ENCODE measurements around the gene TFDP2.

TFDP2 gene

GRCh38 chr3:142124243-142124642 lies 25.1 kb downstream of the TFDP2 start:
- Histone ChIP-seq H3K4me3 (ENCODE audit: low read depth, low read length) (no peak overlapping the region), H3K9me3 (ENCODE audit: control insufficient read depth, insufficient read depth, low read depth, low read length) (no peaks in the 10 kb centered on the region), H3K9ac (ENCODE audit: low read length) (no peak overlapping the region), H3K27me3 (ENCODE audit: control insufficient read depth, insufficient read depth, low read length) (no peaks in the 10 kb centered on the region), H3K4me1 (ENCODE audit: control insufficient read depth, insufficient read depth, low read length) (peaks cover 5% of the 10 kb centered on the region; the same call in 1 of the 2 replicates), H3K36me3 (ENCODE audit: control insufficient read depth, insufficient read depth, low read length) (no peaks in the 10 kb centered on the region), H3K27ac (ENCODE audit: low read depth, low read length) (no peak overlapping the region)

- Histone ChIP-seq H3K4me3 (ENCODE audit: low read depth, low read length) (no peak overlapping the region), H3K9me3 (ENCODE audit: control insufficient read depth, insufficient read depth, low read depth, low read length) (no peaks in the 10 kb centered on the region), H3K9ac (ENCODE audit: low read length) (no peak overlapping the region), H3K36me3 (ENCODE audit: control insufficient read depth, insufficient read depth, low read length) (no peaks in the 10 kb centered on the region), H3K27me3 (ENCODE audit: control insufficient read depth, insufficient read depth, low read length) (no peaks in the 10 kb centered on the region), H3K4me1 (ENCODE audit: control insufficient read depth, insufficient read depth, low read length) (no peaks in the 10 kb centered on the region; the same call in 1 of the 2 replicates), H3K27ac (ENCODE audit: low read depth, low read length) (no peak overlapping the region)
Observed at GRCh38 chr3:142120707-142121106, 28.6 kb downstream of the TFDP2 start.

- Histone ChIP-seq H3K9me3 (ENCODE audit: control insufficient read depth, insufficient read depth, low read depth, low read length) (no peaks in the 10 kb centered on the region), H3K36me3 (ENCODE audit: control insufficient read depth, insufficient read depth, low read length) (no peaks in the 10 kb centered on the region), H3K27me3 (ENCODE audit: control insufficient read depth, insufficient read depth, low read length) (no peaks in the 10 kb centered on the region), H3K4me1 (ENCODE audit: control insufficient read depth, insufficient read depth, low read length) (no peaks in the 10 kb centered on the region; the same call in 1 of the 2 replicates), H3K27ac (ENCODE audit: low read depth, low read length) (no peak overlapping the region), H3K9ac (ENCODE audit: low read length) (no peak overlapping the region), H3K4me3 (ENCODE audit: low read depth, low read length) (no peak overlapping the region)
Observed at GRCh38 chr3:142118911-142119310, 30.4 kb downstream of the TFDP2 start.

GRCh38 chr3:142117056-142117851 lies 32.1 kb downstream of the TFDP2 start:
- Histone ChIP-seq H3K4me1 (ENCODE audit: control insufficient read depth, insufficient read depth, low read length) (no peaks in the 10 kb centered on the region; the same call in 1 of the 2 replicates), H3K4me3 (ENCODE audit: low read depth, low read length) (no peak overlapping the region), H3K9ac (ENCODE audit: low read length) (no peak overlapping the region), H3K36me3 (ENCODE audit: control insufficient read depth, insufficient read depth, low read length) (no peaks in the 10 kb centered on the region), H3K27me3 (ENCODE audit: control insufficient read depth, insufficient read depth, low read length) (no peaks in the 10 kb centered on the region), H3K27ac (ENCODE audit: low read depth, low read length) (no peak overlapping the region), H3K9me3 (ENCODE audit: control insufficient read depth, insufficient read depth, low read depth, low read length) (no peaks in the 10 kb centered on the region)

GRCh38 chr3:142115867-142116668 lies 33.3 kb downstream of the TFDP2 start:
- no peak overlapping the region for H3K27ac ChIP-seq (ENCODE audit: low read depth, low read length)

GRCh38 chr3:142112601-142113000 lies 36.7 kb downstream of the TFDP2 start:
- Histone ChIP-seq H3K9me3 (ENCODE audit: control insufficient read depth, insufficient read depth, low read depth, low read length) (no peaks in the 10 kb centered on the region), H3K27me3 (ENCODE audit: control insufficient read depth, insufficient read depth, low read length) (no peaks in the 10 kb centered on the region), H3K4me1 (ENCODE audit: control insufficient read depth, insufficient read depth, low read length) (no peaks in the 10 kb centered on the region; the same call in 1 of the 2 replicates), H3K27ac (ENCODE audit: low read depth, low read length) (no peak overlapping the region), H3K4me3 (ENCODE audit: low read depth, low read length) (no peak overlapping the region), H3K36me3 (ENCODE audit: control insufficient read depth, insufficient read depth, low read length) (no peaks in the 10 kb centered on the region), H3K9ac (ENCODE audit: low read length) (no peak overlapping the region)

More at GRCh38 chr3:142115867-142116668, 33.3 kb downstream of the TFDP2 start:
- no peaks in the 10 kb centered on the region; the same call in 1 of the 2 replicates for H3K4me1 ChIP-seq (ENCODE audit: control insufficient read depth, insufficient read depth, low read length)
- no peak overlapping the region for H3K9ac ChIP-seq (ENCODE audit: low read length)
- no peaks in the 10 kb centered on the region for H3K9me3 ChIP-seq (ENCODE audit: control insufficient read depth, insufficient read depth, low read depth, low read length)
- no peaks in the 10 kb centered on the region for H3K36me3 ChIP-seq (ENCODE audit: control insufficient read depth, insufficient read depth, low read length)
- no peak overlapping the region for H3K4me3 ChIP-seq (ENCODE audit: low read depth, low read length)
- no peaks in the 10 kb centered on the region for H3K27me3 ChIP-seq (ENCODE audit: control insufficient read depth, insufficient read depth, low read length)

- H3K36me3 ChIP-seq (ENCODE audit: control insufficient read depth, insufficient read depth, low read length) = no peaks in the 10 kb centered on the region
- H3K4me1 ChIP-seq (ENCODE audit: control insufficient read depth, insufficient read depth, low read length) = no peaks in the 10 kb centered on the region
- H3K27ac ChIP-seq (ENCODE audit: low read depth, low read length) = no peak overlapping the region
- no peak overlapping the region for H3K9ac ChIP-seq (ENCODE audit: low read length)
- no peaks in the 10 kb centered on the region for H3K27me3 ChIP-seq (ENCODE audit: control insufficient read depth, insufficient read depth, low read length)
- no peak overlapping the region for H3K4me3 ChIP-seq (ENCODE audit: low read depth, low read length)
- H3K9me3 ChIP-seq (ENCODE audit: control insufficient read depth, insufficient read depth, low read depth, low read length) = no peaks in the 10 kb centered on the region
Observed at GRCh38 chr3:142106548-142106947, 42.8 kb downstream of the TFDP2 start.

GRCh38 chr3:142105991-142106390 lies 43.4 kb downstream of the TFDP2 start:
- Histone ChIP-seq H3K4me1 (ENCODE audit: control insufficient read depth, insufficient read depth, low read length) (no peaks in the 10 kb centered on the region), H3K27me3 (ENCODE audit: control insufficient read depth, insufficient read depth, low read length) (no peaks in the 10 kb centered on the region), H3K4me3 (ENCODE audit: low read depth, low read length) (no peak overlapping the region), H3K27ac (ENCODE audit: low read depth, low read length) (no peak overlapping the region), H3K9me3 (ENCODE audit: control insufficient read depth, insufficient read depth, low read depth, low read length) (no peaks in the 10 kb centered on the region), H3K9ac (ENCODE audit: low read length) (no peak overlapping the region), H3K36me3 (ENCODE audit: control insufficient read depth, insufficient read depth, low read length) (no peaks in the 10 kb centered on the region)

GRCh38 chr3:142104763-142105162 lies 44.6 kb downstream of the TFDP2 start:
- Histone ChIP-seq H3K4me1 (ENCODE audit: control insufficient read depth, insufficient read depth, low read length) (no peaks in the 10 kb centered on the region), H3K4me3 (ENCODE audit: low read depth, low read length) (no peak overlapping the region), H3K9me3 (ENCODE audit: control insufficient read depth, insufficient read depth, low read depth, low read length) (no peaks in the 10 kb centered on the region), H3K27ac (ENCODE audit: low read depth, low read length) (no peak overlapping the region), H3K9ac (ENCODE audit: low read length) (no peak overlapping the region), H3K36me3 (ENCODE audit: control insufficient read depth, insufficient read depth, low read length) (no peaks in the 10 kb centered on the region), H3K27me3 (ENCODE audit: control insufficient read depth, insufficient read depth, low read length) (no peaks in the 10 kb centered on the region)

GRCh38 chr3:142098964-142099363 lies 50.4 kb downstream of the TFDP2 start:
- H3K9me3 ChIP-seq (ENCODE audit: control insufficient read depth, insufficient read depth, low read depth, low read length) = no peaks in the 10 kb centered on the region

More at GRCh38 chr3:142098964-142099363, 50.4 kb downstream of the TFDP2 start:
- Histone ChIP-seq H3K27me3 (ENCODE audit: control insufficient read depth, insufficient read depth, low read length) (no peaks in the 10 kb centered on the region), H3K4me1 (ENCODE audit: control insufficient read depth, insufficient read depth, low read length) (no peaks in the 10 kb centered on the region), H3K4me3 (ENCODE audit: low read depth, low read length) (no peak overlapping the region), H3K27ac (ENCODE audit: low read depth, low read length) (no peak overlapping the region), H3K9ac (ENCODE audit: low read length) (no peak overlapping the region), H3K36me3 (ENCODE audit: control insufficient read depth, insufficient read depth, low read length) (no peaks in the 10 kb centered on the region)
